Neural crest cell (in vitro differentiated cells): ENCODE measurements around the gene NAGA. TPM values are rescaled to one million over a fixed set of nuclear protein-coding genes. Genes with fewer than 3 reads are reported as not detected.
A peak's percentile ranks its signal among the peaks of the same experiment; 100 is the strongest.
"Not testable (repeated sequence)": the region's sequence is repeated elsewhere in the genome, so short reads cannot be mapped to it uniquely, and the experiment has no call there.

Source experiments
- DNase-seq: peaks from one replicate; pipeline ENCODE4 v3.0.0; 2021; ENCODE audit warnings: low read depth, mixed read lengths, low spot score
- H3K27ac Mint-ChIP-seq: one replicate; pipeline ENCODE4 v1.8.0; 2021; ENCODE audit warnings: mild to moderate bottlenecking, mixed read lengths; ENCODE audit not compliant: unreplicated experiment
- H3K27me3 Mint-ChIP-seq: 2 replicates; pipeline ENCODE4 v1.8.0; 2021; ENCODE audit warnings: low read depth, mild to moderate bottlenecking, mixed read lengths
- H3K36me3 Mint-ChIP-seq: 2 replicates; pipeline ENCODE4 v1.8.0; 2021; ENCODE audit warnings: low read depth, mild to moderate bottlenecking, mixed read lengths
- H3K4me1 Mint-ChIP-seq: 2 replicates; pipeline ENCODE4 v1.8.0; 2021; ENCODE audit warnings: mixed read lengths
- H3K4me3 Mint-ChIP-seq: one replicate; pipeline ENCODE4 v1.8.0; 2021; ENCODE audit warnings: mild to moderate bottlenecking, mixed read lengths
- H3K9me3 Mint-ChIP-seq: 2 replicates; pipeline ENCODE4 v1.8.0; 2021; ENCODE audit warnings: mixed read lengths
- long read RNA-seq: library from polyadenylated mRNA; unstranded; transcript quantifications from one replicate; pipeline ENCODE4 v2.0.0, GENCODE V29; 2020
- total RNA-seq: library from RNA; stranded (reverse); gene quantifications from 2 replicates; pipeline ENCODE4 v1.2.1, GENCODE V29; 2021
- TF ChIP-seq, protein P1 (sequence below): fragments of 200-600 bp; sonication (generic); conservative IDR thresholded peaks from 2 replicates; pipeline ENCODE4 v1.5.0; 2021; ENCODE audit warnings: antibody characterized with exemption, mild to moderate bottlenecking

Gene NAGA
- total RNA-seq = 21.2 and 21.4 TPM in 2 replicates
- long read RNA-seq, partial matches to known transcripts = 9 of 23 reads
- long read RNA-seq, other reads (novel, unspliced or antisense) = 6 of 23 reads

GRCh38 chr22:42070517-42071422, at the start of gene NAGA:
Gene NAGA (minus strand): TSS chr22:42070812. CDS start chr22:42070297, 515 bp downstream.
- peaks cover 3% of the 10 kb centered on the region for H3K36me3 Mint-ChIP-seq
- H3K9me3 Mint-ChIP-seq = no peaks in the 10 kb centered on the region
- H3K27ac Mint-ChIP-seq = peak within 1 kb of the TSS; percentile 93
- peaks cover 26% of the 10 kb centered on the region for H3K4me1 Mint-ChIP-seq
- peak within 1 kb of the TSS; percentile 94 for H3K4me3 Mint-ChIP-seq
- H3K27me3 Mint-ChIP-seq = no peaks in the 10 kb centered on the region
- TF ChIP-seq, protein P1, sequence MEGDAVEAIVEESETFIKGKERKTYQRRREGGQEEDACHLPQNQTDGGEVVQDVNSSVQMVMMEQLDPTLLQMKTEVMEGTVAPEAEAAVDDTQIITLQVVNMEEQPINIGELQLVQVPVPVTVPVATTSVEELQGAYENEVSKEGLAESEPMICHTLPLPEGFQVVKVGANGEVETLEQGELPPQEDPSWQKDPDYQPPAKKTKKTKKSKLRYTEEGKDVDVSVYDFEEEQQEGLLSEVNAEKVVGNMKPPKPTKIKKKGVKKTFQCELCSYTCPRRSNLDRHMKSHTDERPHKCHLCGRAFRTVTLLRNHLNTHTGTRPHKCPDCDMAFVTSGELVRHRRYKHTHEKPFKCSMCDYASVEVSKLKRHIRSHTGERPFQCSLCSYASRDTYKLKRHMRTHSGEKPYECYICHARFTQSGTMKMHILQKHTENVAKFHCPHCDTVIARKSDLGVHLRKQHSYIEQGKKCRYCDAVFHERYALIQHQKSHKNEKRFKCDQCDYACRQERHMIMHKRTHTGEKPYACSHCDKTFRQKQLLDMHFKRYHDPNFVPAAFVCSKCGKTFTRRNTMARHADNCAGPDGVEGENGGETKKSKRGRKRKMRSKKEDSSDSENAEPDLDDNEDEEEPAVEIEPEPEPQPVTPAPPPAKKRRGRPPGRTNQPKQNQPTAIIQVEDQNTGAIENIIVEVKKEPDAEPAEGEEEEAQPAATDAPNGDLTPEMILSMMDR = no peak
- peak; percentile 90 for DNase-seq

- H3K36me3 Mint-ChIP-seq = peaks cover 25% of the 10 kb centered on the region
- no peak for DNase-seq
Observed at GRCh38 chr22:42116848-42117424, 46.3 kb upstream of the NAGA start.

DNA sequence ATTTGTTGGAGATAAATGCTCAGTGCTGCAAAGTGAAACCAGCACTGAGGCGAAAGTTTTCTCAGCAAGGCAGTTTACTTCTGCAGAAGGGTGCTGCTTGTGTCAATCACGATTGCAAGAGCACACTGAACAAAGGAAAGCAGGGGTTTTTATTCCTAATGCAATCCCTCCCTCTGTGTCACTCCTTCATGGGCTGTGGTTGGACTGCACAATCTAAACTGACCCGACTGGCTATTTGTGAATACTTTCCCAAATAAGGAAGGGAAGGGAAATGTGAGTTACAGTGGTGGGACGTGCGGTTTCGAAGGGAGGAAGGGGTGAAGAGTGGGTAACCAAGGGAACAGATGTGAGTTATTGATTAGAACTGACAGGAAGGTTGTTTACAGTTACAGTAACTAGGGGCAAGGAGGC, 44.8 kb upstream of the NAGA start:
- H3K27ac Mint-ChIP-seq, H3K4me3 Mint-ChIP-seq, H3K27me3 Mint-ChIP-seq, DNase-seq: not testable (repeated sequence)
- Mint-ChIP-seq H3K36me3 (peaks cover 28% of the 10 kb centered on the region), H3K4me1 (peaks cover 18% of the 10 kb centered on the region), H3K9me3 (peaks cover 16% of the 10 kb centered on the region)

More at GRCh38 chr22:42116848-42117424, 46.3 kb upstream of the NAGA start:
- H3K27me3 Mint-ChIP-seq = no peaks in the 10 kb centered on the region
- H3K4me3 Mint-ChIP-seq = no peak overlapping the region
- H3K27ac Mint-ChIP-seq = no peak overlapping the region
- H3K9me3 Mint-ChIP-seq = peaks cover 16% of the 10 kb centered on the region
- TF ChIP-seq, protein P1 = peak; percentile 15
- H3K4me1 Mint-ChIP-seq = peaks cover 18% of the 10 kb centered on the region

GRCh38 chr22:42114721-42115120, 44.1 kb upstream of the NAGA start:
- Mint-ChIP-seq H3K36me3 (peaks cover 25% of the 10 kb centered on the region), H3K9me3 (peaks cover 16% of the 10 kb centered on the region), H3K4me1 (peaks cover 16% of the 10 kb centered on the region), H3K4me3 (no peak overlapping the region), H3K27ac (no peak overlapping the region), H3K27me3 (no peaks in the 10 kb centered on the region)
- TF ChIP-seq, protein P1 = peak; percentile 41
- peak; percentile 43 for DNase-seq

- peaks cover 16% of the 10 kb centered on the region for H3K9me3 Mint-ChIP-seq
Observed at GRCh38 chr22:42112793-42113192, 42.2 kb upstream of the NAGA start.

More at GRCh38 chr22:42112793-42113192, 42.2 kb upstream of the NAGA start:
- not testable (repeated sequence) for DNase-seq, H3K4me3 Mint-ChIP-seq, H3K27ac Mint-ChIP-seq, H3K4me1 Mint-ChIP-seq, H3K27me3 Mint-ChIP-seq
- TF ChIP-seq, protein P1 = peak; percentile 23
- H3K36me3 Mint-ChIP-seq = peaks cover 24% of the 10 kb centered on the region
